Stomach (tissue), 4 donors: Measurements from ENCODE around the gene BIN1.

ENCODE experiments used
- CTCF ChIP-seq, 7 experiments: fragments of 450-650 bp in 4 of 7; fragments of 200-600 bp in 3 of 7; sonication (generic) in 3 of 7; IDR thresholded peaks; one replicate each; pipeline ENCODE4 v1.5.1; 2016 to 2019; ENCODE audit warnings: antibody characterized with exemption in 7 of 7, control low read depth in 2 of 7, mild to moderate bottlenecking in 1 of 7
- EP300 ChIP-seq: sonication (generic); formaldehyde crosslinking; IDR thresholded peaks from one replicate; pipeline ENCODE4 v1.6.1; 2017; ENCODE audit warnings: antibody characterized with exemption
- POLR2A ChIP-seq, 4 donors: fragments of 450-650 bp; IDR thresholded peaks; one replicate each; pipeline ENCODE4 v1.6.1; 2016; ENCODE audit warnings: antibody characterized with exemption in 4 of 4, control low read depth in 2 of 4, mild to moderate bottlenecking in 1 of 4, moderate library complexity in 1 of 4
- POLR2AphosphoS5 ChIP-seq, 3 donors: sonication (generic); formaldehyde crosslinking; IDR thresholded peaks; one replicate each; pipeline ENCODE4 v1.6.1; 2016; ENCODE audit warnings: antibody characterized with exemption in 3 of 3

GRCh38 chr2:127134833-127135830 lies 28.2 kb upstream of the BIN1 start:
- TF ChIP-seq CTCF (IDR thresholded peaks at IDR 0.05) = no peak
- TF ChIP-seq POLR2A (IDR thresholded peaks at IDR 0.05) = no peak
- TF ChIP-seq POLR2AphosphoS5 (IDR thresholded peaks at IDR 0.05) = no peak
- no peak for TF ChIP-seq EP300
